Endothelial cell of umbilical vein (primary cell): ENCODE measurements around the gene SLC25A1. TPM values are rescaled to one million over a fixed set of nuclear protein-coding genes. Genes with fewer than 3 reads are reported as not detected.

Source experiments
- BruUV-seq: library from RNA; stranded (reverse); fragments of 400-500 nt; replicated peaks from 2 replicates; lab custom pipeline; 2021; lab: Mats Ljungman, UMichigan
- CTCF ChIA-PET: fragments of 300-600, 350-600 bp; sonication (Branson Sonifier 250); formaldehyde crosslinking; loops from one replicate; lab custom pipeline; 2021; ENCODE audit warnings: antibody characterized with exemption, inconsistent platforms; lab: Charles Lee
- POLR2A ChIA-PET: fragments of 300-600, 350-600 bp; sonication (Branson Sonifier 250); formaldehyde crosslinking; loops from one replicate; lab custom pipeline; 2021; ENCODE audit warnings: antibody characterized with exemption, inconsistent platforms; lab: Charles Lee
- DNase-seq: peaks from one replicate; pipeline ENCODE4 v3.0.0-alpha.2; 2011; ENCODE audit warnings: low read depth, low spot score
- FAIRE-seq: peaks from 2 replicates; lab custom pipeline; 2011; peaks lifted over from hg19 to GRCh38; lab: Jason Lieb, UNC
- H2AFZ ChIP-seq: 2 replicates; pipeline ENCODE4 v1.6.0; 2012; ENCODE audit warnings: low read depth, low read length, control low read depth, inconsistent platforms
- H3K27ac ChIP-seq: 2 replicates; pipeline ENCODE4 v1.5.1; 2011; ENCODE audit warnings: low read depth, mild to moderate bottlenecking, control low read depth, low read length, moderate library complexity; ENCODE audit not compliant: insufficient read depth
- H3K27me3 ChIP-seq, 2 experiments: 2 replicates each; pipeline versions ENCODE4 v1.6.0 to v1.6.1; 2011; ENCODE audit warnings: low read length in 2 of 2, mixed read lengths in 1 of 2; ENCODE audit not compliant: control insufficient read depth in 2 of 2, insufficient read depth in 2 of 2
- H3K36me3 ChIP-seq, 2 experiments: 2 replicates in 1 of 2; 3 replicates in 1 of 2; pipeline ENCODE4 v1.5.1; 2011; ENCODE audit warnings: low read length in 2 of 2, mild to moderate bottlenecking in 1 of 2, moderate library complexity in 1 of 2; ENCODE audit not compliant: control insufficient read depth in 2 of 2, insufficient read depth in 2 of 2; ENCODE audit errors: extremely low read depth in 1 of 2
- H3K4me1 ChIP-seq: 3 replicates; pipeline ENCODE4 v1.5.1; 2011; ENCODE audit warnings: mild to moderate bottlenecking, low read length; ENCODE audit not compliant: control insufficient read depth, insufficient read depth; ENCODE audit errors: extremely low read depth
- H3K4me2 ChIP-seq: 2 replicates; pipeline ENCODE4 v1.6.1; 2011; ENCODE audit warnings: low read length, control low read depth, mixed read lengths; ENCODE audit not compliant: insufficient read depth
- H3K4me3 ChIP-seq, 3 experiments: fragments of 200-600 bp in 1 of 3; sonication (generic), shearing (Covaris generic) in 1 of 3; replicated peaks in 1 of 3; 2 replicates each; pipeline ENCODE4 v1.5.1; 2011 to 2016; ENCODE audit warnings: control low read depth in 3 of 3, low read length in 3 of 3, mild to moderate bottlenecking in 2 of 3, inconsistent platforms in 1 of 3, low read depth in 1 of 3, moderate library complexity in 1 of 3; ENCODE audit not compliant: insufficient read depth in 1 of 3
- H3K79me2 ChIP-seq: 2 replicates; pipeline ENCODE4 v1.6.0; 2012; ENCODE audit warnings: low read length, inconsistent platforms; ENCODE audit not compliant: control insufficient read depth, insufficient read depth
- H3K9ac ChIP-seq: replicated peaks from 2 replicates; pipeline ENCODE3; 2011; ENCODE audit warnings: low read length, control low read depth; ENCODE audit not compliant: insufficient read depth; ENCODE audit errors: extremely low read depth
- H3K9me1 ChIP-seq: replicated peaks from 3 replicates; pipeline ENCODE4 v1.6.0; 2011; ENCODE audit warnings: mild to moderate bottlenecking, low read length; ENCODE audit not compliant: control insufficient read depth, insufficient read depth; ENCODE audit errors: extremely low read depth
- H3K9me3 ChIP-seq: replicated peaks from 2 replicates; pipeline ENCODE4 v1.5.1; 2012; ENCODE audit warnings: low read length, inconsistent platforms; ENCODE audit not compliant: control insufficient read depth, insufficient read depth
- H4K20me1 ChIP-seq: replicated peaks from 2 replicates; pipeline ENCODE3; 2011; ENCODE audit warnings: mild to moderate bottlenecking, low read length; ENCODE audit not compliant: control insufficient read depth, insufficient read depth; ENCODE audit errors: extremely low read depth
- EZH2 ChIP-seq: IDR thresholded peaks from 2 replicates; pipeline ENCODE4 v1.6.1; 2012; ENCODE audit warnings: borderline replicate concordance, low read depth, mild to moderate bottlenecking, moderate library complexity, low read length, inconsistent platforms; ENCODE audit not compliant: severe bottlenecking
- FOS ChIP-seq: IDR thresholded peaks from 2 replicates; pipeline ENCODE4 v1.6.1; 2011; ENCODE audit warnings: mild to moderate bottlenecking, low read length, moderate library complexity, borderline replicate concordance; ENCODE audit not compliant: insufficient read depth
- GATA2 ChIP-seq: IDR thresholded peaks from 2 replicates; pipeline ENCODE4 v1.7.0; 2011; ENCODE audit warnings: low read depth, mild to moderate bottlenecking, moderate library complexity, mixed read lengths, low read length; ENCODE audit not compliant: insufficient read length, insufficient read depth
- JUN ChIP-seq: IDR thresholded peaks from 2 replicates; pipeline ENCODE4 v1.6.1; 2011; ENCODE audit warnings: borderline replicate concordance, low read depth; ENCODE audit not compliant: insufficient read length, insufficient read depth
- MYC ChIP-seq: IDR thresholded peaks from one replicate; pipeline ENCODE4 v1.6.1; 2011; ENCODE audit warnings: mild to moderate bottlenecking, low read depth, low read length
- POLR2A ChIP-seq: IDR thresholded peaks from 2 replicates; pipeline ENCODE4 v1.6.1; 2012; ENCODE audit warnings: low read depth, mild to moderate bottlenecking, control low read depth, low read length
- POLR2AphosphoS5 ChIP-seq: IDR thresholded peaks from 2 replicates; pipeline ENCODE4 v1.6.1; 2012; ENCODE audit warnings: low read depth, mild to moderate bottlenecking, control low read depth, low read length, moderate library complexity; ENCODE audit not compliant: insufficient read depth
- dilution Hi-C: fragments of 300-500 bp; cut with MboI; formaldehyde crosslinking; loops from one replicate; pipeline ENCODE4 v1.15.0; 2019; ENCODE audit warnings: low sequenced_read_pairs; ENCODE audit not compliant: extremely low pct_ligation_motif_present
- intact Hi-C: fragments of 100-400 bp; cut with micrococcal nuclease; formaldehyde crosslinking; loops from one replicate; pipeline ENCODE4 v1.10.0; 2022
- polyA plus RNA-seq, 4 experiments: library from polyadenylated mRNA; depleted of rRNA in 3 of 4; stranded (reverse) in 3 of 4; unstranded in 1 of 4; fragments of >200 nt; gene quantifications; 2 replicates each; pipeline versions ENCODE4 v1.2.1 to v1.2.3, GENCODE V29; 2011 to 2012; ENCODE audit warnings: missing spikeins in 1 of 4
- total RNA-seq: library from RNA; stranded (reverse); gene quantifications from 2 replicates; pipeline ENCODE4 v1.2.3, GENCODE V29; 2021
- TF ChIP-seq, protein P1 (sequence below): IDR thresholded peaks from 2 replicates; pipeline ENCODE4 v1.6.1; 2011; ENCODE audit not compliant: insufficient read depth, insufficient read length
- TF ChIP-seq, protein P2 (sequence below), 2 donors: IDR thresholded peaks; 1 replicate in 1 of 2; 2 replicates in 1 of 2; pipeline ENCODE4 v1.5.1; 2011; ENCODE audit warnings: low read length in 2 of 2, mild to moderate bottlenecking in 2 of 2, moderate library complexity in 2 of 2, control low read depth in 1 of 2, inconsistent platforms in 1 of 2, low read depth in 1 of 2; ENCODE audit not compliant: insufficient read depth in 1 of 2; ENCODE audit errors: extremely low read depth in 1 of 2

The SLC25A1 gene
- total and polyA plus RNA-seq, 2 donors (not counting 3 experiments of a cell fraction or from before 2014, with no cell fraction given), result 80.0 to 94.5 TPM

DNA sequence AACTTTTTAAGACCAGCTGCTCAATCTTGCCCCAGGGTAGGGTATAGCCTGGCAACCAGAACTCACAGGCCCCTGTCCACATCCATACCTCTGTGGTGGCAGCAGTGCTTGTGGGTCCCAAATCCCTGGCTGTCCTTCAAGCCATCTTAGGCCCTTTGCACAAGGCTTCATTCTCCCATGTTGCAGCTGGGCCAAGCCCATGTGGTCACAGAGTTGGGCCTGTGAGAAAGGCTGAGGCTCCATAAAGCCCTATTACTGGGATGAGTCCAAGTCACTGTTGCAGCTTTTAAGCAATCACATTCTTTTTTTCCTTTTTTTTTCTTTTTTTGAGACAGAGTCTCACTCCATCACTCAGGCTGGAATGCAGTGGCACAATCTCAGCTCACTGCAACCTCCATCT lies 47.9 kb upstream of the SLC25A1 start:
- Histone ChIP-seq H3K36me3 (no peaks in the 10 kb centered on the region), H3K4me2 (no peak overlapping the region), H3K9me1 (no peaks in the 10 kb centered on the region), H3K9ac (no peak overlapping the region), H3K27me3 (no peaks in the 10 kb centered on the region), H2AFZ (no peak overlapping the region), H3K4me3 (no peak overlapping the region), H3K9me3 (no peaks in the 10 kb centered on the region), H3K4me1 (no peaks in the 10 kb centered on the region), H3K27ac (no peak overlapping the region), H4K20me1 (no peaks in the 10 kb centered on the region), H3K79me2 (no peaks in the 10 kb centered on the region)
- DNase-seq, result no peak
- TF ChIP-seq POLR2A (no peak), FOS (no peak), MYC (no peak), JUN (no peak), GATA2 (no peak), POLR2AphosphoS5 (no peak), EZH2 (no peak)
- TF ChIP-seq, protein P1, sequence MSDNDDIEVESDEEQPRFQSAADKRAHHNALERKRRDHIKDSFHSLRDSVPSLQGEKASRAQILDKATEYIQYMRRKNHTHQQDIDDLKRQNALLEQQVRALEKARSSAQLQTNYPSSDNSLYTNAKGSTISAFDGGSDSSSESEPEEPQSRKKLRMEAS, result no peak
- TF ChIP-seq, protein P2, sequence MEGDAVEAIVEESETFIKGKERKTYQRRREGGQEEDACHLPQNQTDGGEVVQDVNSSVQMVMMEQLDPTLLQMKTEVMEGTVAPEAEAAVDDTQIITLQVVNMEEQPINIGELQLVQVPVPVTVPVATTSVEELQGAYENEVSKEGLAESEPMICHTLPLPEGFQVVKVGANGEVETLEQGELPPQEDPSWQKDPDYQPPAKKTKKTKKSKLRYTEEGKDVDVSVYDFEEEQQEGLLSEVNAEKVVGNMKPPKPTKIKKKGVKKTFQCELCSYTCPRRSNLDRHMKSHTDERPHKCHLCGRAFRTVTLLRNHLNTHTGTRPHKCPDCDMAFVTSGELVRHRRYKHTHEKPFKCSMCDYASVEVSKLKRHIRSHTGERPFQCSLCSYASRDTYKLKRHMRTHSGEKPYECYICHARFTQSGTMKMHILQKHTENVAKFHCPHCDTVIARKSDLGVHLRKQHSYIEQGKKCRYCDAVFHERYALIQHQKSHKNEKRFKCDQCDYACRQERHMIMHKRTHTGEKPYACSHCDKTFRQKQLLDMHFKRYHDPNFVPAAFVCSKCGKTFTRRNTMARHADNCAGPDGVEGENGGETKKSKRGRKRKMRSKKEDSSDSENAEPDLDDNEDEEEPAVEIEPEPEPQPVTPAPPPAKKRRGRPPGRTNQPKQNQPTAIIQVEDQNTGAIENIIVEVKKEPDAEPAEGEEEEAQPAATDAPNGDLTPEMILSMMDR (IDR thresholded peaks at IDR 0.05; ENCODE audit: extremely low read depth in 1 of 2, insufficient read depth in 1 of 2, low read depth in 1 of 2, low read length in 2 of 2), result no peak
- BruUV-seq, result no TSS peak
- FAIRE-seq, result no peak
- dilution Hi-C loops, result no loop called here
- intact Hi-C loops, result no loop called here
- ChIA-PET POLR2A (no interaction called here), CTCF (no interaction called here)
